T-cell (primary cell): Measurements from ENCODE around the gene INHBB. TPM values are rescaled to one million over a fixed set of nuclear protein-coding genes. Genes with fewer than 3 reads are reported as not detected.

Source experiments
- ATAC-seq, 4 experiments: fragments of 200-7000 bp in 3 of 4; fragments of 150-1000 bp in 1 of 4; cut with Tn5 transposase; replicated peaks in 1 of 4; 1 replicate in 3 of 4; 2 replicates in 1 of 4; pipeline ENCODE4 v1.10.0; 2021; ENCODE audit warnings: moderate library complexity in 3 of 4, mild to moderate bottlenecking in 2 of 4, moderate number of reproducible peaks in 1 of 4
- CTCF ChIA-PET, 2 donors: fragments of 300-600 bp; sonication (Branson Sonifier 250); formaldehyde crosslinking; loops; one replicate each; lab custom pipeline; 2022; ENCODE audit warnings: antibody characterized with exemption in 2 of 2; lab: Charles Lee
- POLR2A ChIA-PET, 2 donors: fragments of 300-600 bp; sonication (Branson Sonifier 250); formaldehyde crosslinking; loops; one replicate each; lab custom pipeline; 2022; ENCODE audit warnings: antibody characterized with exemption in 2 of 2; lab: Charles Lee
- DNase-seq, 35 experiments: peaks; one replicate each; pipeline versions ENCODE4 v3.0.0 to v3.0.0-alpha.2; 2013 to 2023
- H3K27ac ChIP-seq: one replicate; pipeline ENCODE4 v1.5.1; 2013; ENCODE audit warnings: low read length
- H3K27me3 ChIP-seq, 2 experiments: replicated peaks in 1 of 2; 1 replicate in 1 of 2; 2 replicates in 1 of 2; pipeline versions ENCODE4 v1.6.1 to v1.7.0; 2013; ENCODE audit warnings: low read length in 1 of 2, mixed read lengths in 1 of 2; ENCODE audit not compliant: control insufficient read depth in 2 of 2, insufficient read depth in 2 of 2; ENCODE audit errors: extremely low read depth in 1 of 2
- H3K36me3 ChIP-seq, 2 donors: 1 replicate in 1 of 2; 2 replicates in 1 of 2; pipeline versions ENCODE4 v1.6.1 to v1.7.0; 2013; ENCODE audit warnings: low read length in 1 of 2; ENCODE audit not compliant: control insufficient read depth in 2 of 2, insufficient read depth in 1 of 2; ENCODE audit errors: extremely low read depth in 1 of 2
- H3K4me1 ChIP-seq, 2 experiments: 1 replicate in 1 of 2; 2 replicates in 1 of 2; pipeline versions ENCODE4 v1.6.1 to v1.7.0; 2013; ENCODE audit warnings: low read length in 2 of 2, mixed read lengths in 1 of 2; ENCODE audit not compliant: insufficient read depth in 2 of 2, control insufficient read depth in 1 of 2; ENCODE audit errors: extremely low read depth in 1 of 2
- H3K4me3 ChIP-seq, 2 donors: 1 replicate in 1 of 2; 2 replicates in 1 of 2; pipeline versions ENCODE4 v1.5.1 to v1.7.0; 2013; ENCODE audit warnings: mild to moderate bottlenecking in 2 of 2, low read length in 1 of 2, moderate library complexity in 1 of 2; ENCODE audit not compliant: control insufficient read depth in 1 of 2; ENCODE audit errors: extremely low read depth in 1 of 2
- H3K9me3 ChIP-seq: 2 replicates; pipeline ENCODE4 v1.7.0; 2013
- H3K27ac Mint-ChIP-seq, 2 donors: one replicate each; pipeline ENCODE4 v1.8.0; 2020 to 2021; ENCODE audit warnings: mild to moderate bottlenecking in 2 of 2, mixed read lengths in 2 of 2
- H3K27me3 Mint-ChIP-seq, 2 donors: one replicate each; pipeline ENCODE4 v1.8.0; 2021 to 2022; ENCODE audit warnings: mixed read lengths in 2 of 2
- H3K36me3 Mint-ChIP-seq: one replicate; pipeline ENCODE4 v1.8.0; 2021; ENCODE audit warnings: mixed read lengths
- H3K4me1 Mint-ChIP-seq, 3 donors: one replicate each; pipeline ENCODE4 v1.8.0; 2020 to 2022; ENCODE audit warnings: mixed read lengths in 3 of 3, mild to moderate bottlenecking in 1 of 3
- H3K4me3 Mint-ChIP-seq, 3 donors: one replicate each; pipeline ENCODE4 v1.8.0; 2020 to 2022; ENCODE audit warnings: mild to moderate bottlenecking in 3 of 3, mixed read lengths in 3 of 3, moderate library complexity in 3 of 3
- H3K9me3 Mint-ChIP-seq, 3 donors: one replicate each; pipeline ENCODE4 v1.8.0; 2020 to 2022; ENCODE audit warnings: mixed read lengths in 3 of 3
- WGBS: methylation state at CpG from one replicate; pipeline ENCODE4 v1.1.5; 2013; ENCODE audit warnings: missing lambda C conversion rate; ENCODE audit not compliant: insufficient coverage; 5-methylcytosine and 5-hydroxymethylcytosine counted together
- total RNA-seq, 35 experiments: library from RNA in 6 of 35; stranded (reverse) in 6 of 35; fragments of 120-200 nt in 1 of 35; gene quantifications; one replicate each; pipeline versions ENCODE4 v1.2.1 to v1.2.4 and lab custom pipeline; 2013 to 2026

Gene INHBB
- total RNA-seq, 5 donors from 2014 or later (not counting 1 experiment from before 2014, with no cell fraction given), result 0.09 to 0.19 (median 0.10) TPM; not detected in 2

DNA sequence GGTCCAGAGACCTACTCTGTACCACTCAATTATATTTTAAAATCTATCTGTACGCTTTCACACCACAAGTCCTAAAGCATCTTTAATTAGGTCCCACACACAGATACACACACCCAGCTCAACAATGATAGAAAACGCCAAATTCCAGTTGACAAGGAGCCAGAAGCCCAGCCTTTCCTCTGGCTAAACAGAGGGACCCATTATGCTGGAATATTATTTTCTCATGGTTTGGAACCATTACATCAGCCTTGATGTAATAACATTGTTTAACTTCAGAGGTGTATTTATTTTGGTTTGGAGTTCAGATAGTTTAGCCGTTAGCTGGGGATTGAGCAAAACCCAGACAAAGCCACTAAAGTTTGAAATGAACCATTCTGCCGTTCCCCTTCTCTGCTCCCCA is 14.0 kb upstream of the INHBB start:
- H3K4me3 Mint-ChIP-seq, result no peak overlapping the region
- POLR2A ChIA-PET, result no interaction called here
- H3K27ac ChIP-seq, result no peak overlapping the region
- H3K9me3 ChIP-seq, result no peaks in the 10 kb centered on the region
- H3K4me1 ChIP-seq, result no peaks in the 10 kb centered on the region
- WGBS, result 87% methylated on average over 2 of the region's 4 CpGs
- CTCF ChIA-PET, result interaction anchor here in 1 of 2 donors (0.7 kb wide), 1 partner anchor 9 kb away, joined by 3 read pairs; no protein-coding TSS in a partner anchor
- no peaks in the 10 kb centered on the region for H3K36me3 Mint-ChIP-seq
- no peak overlapping the region for H3K4me3 ChIP-seq
- DNase-seq (no peak), ATAC-seq (no peak)
- H3K27me3 Mint-ChIP-seq, result peaks cover 33 to 42% of the 10 kb centered on the region in 2 donors
- H3K27me3 ChIP-seq, result peaks cover 0 to 55% of the 10 kb centered on the region in 2 experiments
- peaks cover 0 to 5% (median 0%) of the 10 kb centered on the region in 3 donors for H3K9me3 Mint-ChIP-seq
- H3K36me3 ChIP-seq, result no peaks in the 10 kb centered on the region
- H3K27ac Mint-ChIP-seq, result no peak overlapping the region
- no peaks in the 10 kb centered on the region for H3K4me1 Mint-ChIP-seq

GRCh38 chr2:120332384-120332783 is 13.6 kb upstream of the INHBB start:
- Histone ChIP-seq H3K4me1 (no peaks in the 10 kb centered on the region), H3K27me3 (peaks cover 0 to 57% of the 10 kb centered on the region in 2 experiments), H3K9me3 (no peaks in the 10 kb centered on the region), H3K4me3 (no peak overlapping the region), H3K36me3 (no peaks in the 10 kb centered on the region), H3K27ac (no peak overlapping the region)
- no peak for DNase-seq
- Mint-ChIP-seq H3K9me3 (peaks cover 0 to 5% (median 0%) of the 10 kb centered on the region in 3 donors), H3K4me1 (no peaks in the 10 kb centered on the region), H3K27me3 (peaks cover 35 to 46% of the 10 kb centered on the region in 2 donors), H3K27ac (no peak overlapping the region), H3K36me3 (no peaks in the 10 kb centered on the region), H3K4me3 (no peak overlapping the region)
- POLR2A ChIA-PET, result no interaction called here
- ATAC-seq, result no peak
- CTCF ChIA-PET, result interaction anchor here in 1 of 2 donors (0.7 kb wide), 1 partner anchor 10 kb away, joined by 3 read pairs; no protein-coding TSS in a partner anchor
- WGBS, result 83% methylated on average over 6 of the region's 6 CpGs

DNA sequence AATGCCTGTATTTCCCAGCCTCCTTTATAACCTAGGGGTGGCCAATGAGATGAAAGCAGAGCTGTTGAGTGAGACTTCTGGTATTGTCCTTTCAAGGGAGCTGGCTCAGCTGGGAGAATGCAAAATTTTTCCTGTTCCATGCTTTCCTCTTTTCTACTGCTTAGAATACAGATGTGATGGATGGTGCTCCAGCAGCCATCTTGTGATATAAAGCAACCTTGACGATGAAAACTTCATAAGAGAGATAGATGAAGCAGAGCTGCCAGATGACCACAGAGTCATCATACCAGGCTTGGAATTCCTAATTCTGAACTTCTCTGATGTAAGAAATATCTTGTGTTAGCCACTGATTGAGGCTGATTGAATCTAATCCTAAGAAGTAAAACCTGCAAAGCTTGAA is 11.9 kb upstream of the INHBB start:
- CTCF ChIA-PET, result no interaction called here
- ATAC-seq (no peak), DNase-seq (no peak)
- Mint-ChIP-seq H3K4me3 (no peak overlapping the region), H3K36me3 (no peaks in the 10 kb centered on the region), H3K9me3 (peaks cover 0 to 5% (median 0%) of the 10 kb centered on the region in 3 donors), H3K27ac (no peak overlapping the region), H3K27me3 (peaks cover 50 to 61% of the 10 kb centered on the region in 2 donors), H3K4me1 (no peaks in the 10 kb centered on the region)
- no CpG with 5 or more reads among the region's 1 CpG for WGBS
- H3K27me3 ChIP-seq, result peaks cover 0 to 57% of the 10 kb centered on the region in 2 experiments
- H3K27ac ChIP-seq, result no peak overlapping the region
- no peaks in the 10 kb centered on the region for H3K9me3 ChIP-seq
- no peak overlapping the region for H3K4me3 ChIP-seq
- POLR2A ChIA-PET, result interaction anchor here (0.6 kb wide), 2 partner anchors 22 to 447 kb away, joined by 3 read pairs; no protein-coding TSS in a partner anchor
- H3K36me3 ChIP-seq, result no peaks in the 10 kb centered on the region
- H3K4me1 ChIP-seq, result no peaks in the 10 kb centered on the region

GRCh38 chr2:120336749-120337148 is 9.2 kb upstream of the INHBB start:
- Histone ChIP-seq H3K4me1 (no peaks in the 10 kb centered on the region), H3K27me3 (peaks cover 0 to 60% of the 10 kb centered on the region in 2 experiments), H3K27ac (no peak overlapping the region), H3K9me3 (no peaks in the 10 kb centered on the region), H3K36me3 (no peaks in the 10 kb centered on the region), H3K4me3 (no peak overlapping the region)
- no peak overlapping the region for H3K4me3 Mint-ChIP-seq
- peaks cover 0 to 5% (median 0%) of the 10 kb centered on the region in 3 donors for H3K9me3 Mint-ChIP-seq
- 64% methylated on average over 8 of the region's 8 CpGs for WGBS
- no peak overlapping the region for H3K27ac Mint-ChIP-seq
- H3K36me3 Mint-ChIP-seq, result no peaks in the 10 kb centered on the region
- POLR2A ChIA-PET, result no interaction called here
- H3K27me3 Mint-ChIP-seq, result peaks cover 47 to 69% of the 10 kb centered on the region in 2 donors
- CTCF ChIA-PET, result no interaction called here
- no peak for ATAC-seq
- DNase-seq, result no peak
- no peaks in the 10 kb centered on the region for H3K4me1 Mint-ChIP-seq

- H3K27ac Mint-ChIP-seq, result no peak overlapping the region
- H3K4me3 ChIP-seq, result no peak overlapping the region
- no peak for ATAC-seq
- no peaks in the 10 kb centered on the region for H3K9me3 ChIP-seq
- no peak overlapping the region for H3K27ac ChIP-seq
- H3K4me1 ChIP-seq, result peaks cover 0 to 4% of the 10 kb centered on the region in 2 experiments
- H3K4me1 Mint-ChIP-seq, result peaks cover 2 to 7% (median 4%) of the 10 kb centered on the region in 3 donors
- DNase-seq, result no peak
- no peak overlapping the region for H3K4me3 Mint-ChIP-seq
- no peaks in the 10 kb centered on the region for H3K36me3 Mint-ChIP-seq
- ChIA-PET CTCF (no interaction called here), POLR2A (no interaction called here)
- WGBS, result no CpG with 5 or more reads among the region's 1 CpG
- peaks cover 55 to 79% of the 10 kb centered on the region in 2 donors for H3K27me3 Mint-ChIP-seq
- peaks cover 0 to 5% (median 0%) of the 10 kb centered on the region in 3 donors for H3K9me3 Mint-ChIP-seq
- peaks cover 6 to 67% of the 10 kb centered on the region in 2 experiments for H3K27me3 ChIP-seq
- no peaks in the 10 kb centered on the region for H3K36me3 ChIP-seq
These were observed 7.9 kb upstream of the INHBB start for GRCh38 chr2:120338015-120338414.

- Histone ChIP-seq H3K4me1 (peaks cover 5 to 29% of the 10 kb centered on the region in 2 experiments), H3K27me3 (peaks cover 9 to 74% of the 10 kb centered on the region in 2 experiments), H3K4me3 (no peak overlapping the region), H3K27ac (no peak overlapping the region), H3K9me3 (no peaks in the 10 kb centered on the region), H3K36me3 (no peaks in the 10 kb centered on the region)
- POLR2A ChIA-PET, result no interaction called here
- WGBS, result 7% methylated on average over 2 of the region's 7 CpGs
- CTCF ChIA-PET, result no interaction called here
- DNase-seq (no peak), ATAC-seq (no peak)
- no peak overlapping the region for H3K27ac Mint-ChIP-seq
- H3K4me1 Mint-ChIP-seq, result peaks cover 10 to 18% (median 12%) of the 10 kb centered on the region in 3 donors
- peak overlapping the region in 2 of 3 donors; percentile 22 to 69 for H3K4me3 Mint-ChIP-seq
- no peaks in the 10 kb centered on the region for H3K36me3 Mint-ChIP-seq
- peaks cover 40 to 67% of the 10 kb centered on the region in 2 donors for H3K27me3 Mint-ChIP-seq
- no peaks in the 10 kb centered on the region for H3K9me3 Mint-ChIP-seq
These were observed 4.0 kb upstream of the INHBB start for GRCh38 chr2:120341977-120342376.
